ENCODE results near the gene EPHB3. TPM values are rescaled to one million over a fixed set of nuclear protein-coding genes. Genes with fewer than 3 reads are reported as not detected.

Gene EPHB3
- total RNA-seq, 1 donor from 2014 or later: 13.4 TPM

- no peaks in the 10 kb centered on the region for H3K36me3 Mint-ChIP-seq (ENCODE audit: low read depth)
- peaks cover 24% of the 10 kb centered on the region for H3K4me1 Mint-ChIP-seq
- no peak for TF ChIP-seq CTCF (conservative IDR thresholded peaks at IDR 0.05)
- no peaks in the 10 kb centered on the region for H3K9me3 Mint-ChIP-seq
- no peak for DNase-seq (ENCODE audit: low read depth, low spot score)
- peaks cover 6% of the 10 kb centered on the region for H3K27me3 Mint-ChIP-seq (ENCODE audit: low read depth)
- no peak overlapping the region for H3K27ac Mint-ChIP-seq (ENCODE audit: unreplicated experiment)
- H3K4me3 Mint-ChIP-seq: peak overlapping the region; percentile 17
Observed at GRCh38 chr3:184585545-184585944, 24.0 kb downstream of the EPHB3 start.

GRCh38 chr3:184586851-184587250 is 25.3 kb downstream of the EPHB3 start:
- Mint-ChIP-seq H3K36me3 (ENCODE audit: low read depth) (no peaks in the 10 kb centered on the region), H3K4me3 (no peak overlapping the region), H3K27ac (ENCODE audit: unreplicated experiment) (no peak overlapping the region), H3K9me3 (no peaks in the 10 kb centered on the region), H3K27me3 (ENCODE audit: low read depth) (peaks cover 6% of the 10 kb centered on the region), H3K4me1 (peaks cover 26% of the 10 kb centered on the region)
- TF ChIP-seq CTCF (conservative IDR thresholded peaks at IDR 0.05): no peak
- DNase-seq (ENCODE audit: low read depth, low spot score): no peak

GRCh38 chr3:184588776-184589175 is 27.2 kb downstream of the EPHB3 start:
- no peaks in the 10 kb centered on the region for H3K36me3 Mint-ChIP-seq (ENCODE audit: low read depth)
- no peak for TF ChIP-seq CTCF (conservative IDR thresholded peaks at IDR 0.05)
- peaks cover 6% of the 10 kb centered on the region for H3K27me3 Mint-ChIP-seq (ENCODE audit: low read depth)
- DNase-seq (ENCODE audit: low read depth, low spot score): no peak
- no peaks in the 10 kb centered on the region for H3K9me3 Mint-ChIP-seq
- no peak overlapping the region for H3K4me3 Mint-ChIP-seq
- no peak overlapping the region for H3K27ac Mint-ChIP-seq (ENCODE audit: unreplicated experiment)
- peaks cover 31% of the 10 kb centered on the region for H3K4me1 Mint-ChIP-seq

GRCh38 chr3:184590795-184591194 is 29.2 kb downstream of the EPHB3 start:
- DNase-seq (ENCODE audit: low read depth, low spot score): no peak
- no peak overlapping the region for H3K4me3 Mint-ChIP-seq
- H3K4me1 Mint-ChIP-seq: peaks cover 44% of the 10 kb centered on the region
- TF ChIP-seq CTCF (conservative IDR thresholded peaks at IDR 0.05): no peak
- no peak overlapping the region for H3K27ac Mint-ChIP-seq (ENCODE audit: unreplicated experiment)
- H3K9me3 Mint-ChIP-seq: no peaks in the 10 kb centered on the region
- H3K36me3 Mint-ChIP-seq (ENCODE audit: low read depth): no peaks in the 10 kb centered on the region
- H3K27me3 Mint-ChIP-seq (ENCODE audit: low read depth): no peaks in the 10 kb centered on the region

GRCh38 chr3:184591789-184592188 is 30.2 kb downstream of the EPHB3 start:
- Mint-ChIP-seq H3K9me3 (no peaks in the 10 kb centered on the region), H3K4me1 (peaks cover 48% of the 10 kb centered on the region), H3K27ac (ENCODE audit: unreplicated experiment) (no peak overlapping the region), H3K4me3 (no peak overlapping the region), H3K36me3 (ENCODE audit: low read depth) (no peaks in the 10 kb centered on the region), H3K27me3 (ENCODE audit: low read depth) (no peaks in the 10 kb centered on the region)
- TF ChIP-seq CTCF (conservative IDR thresholded peaks at IDR 0.05): no peak
- no peak for DNase-seq (ENCODE audit: low read depth, low spot score)
